Central memory CD8-positive, alpha-beta T cell (primary cell): ENCODE results near the gene SYNM.
"Not testable (repeated sequence)": the region's sequence is repeated elsewhere in the genome, so short reads cannot be mapped to it uniquely, and the experiment has no call there.

Experiments
- ATAC-seq: fragments of 150-1000 bp; cut with Tn5 transposase; replicated peaks from 2 replicates; pipeline ENCODE4 v1.10.0; 2022; ENCODE audit warnings: mild to moderate bottlenecking, moderate FRiP score, moderate number of reproducible peaks; ENCODE audit not compliant: poor library complexity, severe bottlenecking; ENCODE audit errors: extremely low read depth
- DNase-seq, 2 donors: peaks; one replicate each; pipeline ENCODE4 v3.0.0; 2021; ENCODE audit warnings: low spot score in 2 of 2
- H3K27ac Mint-ChIP-seq: one replicate; pipeline ENCODE4 v1.8.0; 2022; ENCODE audit warnings: low read depth, mild to moderate bottlenecking, moderate library complexity, mixed read lengths
- H3K27me3 Mint-ChIP-seq: one replicate; pipeline ENCODE4 v1.8.0; 2022; ENCODE audit warnings: mixed read lengths
- H3K36me3 Mint-ChIP-seq: one replicate; pipeline ENCODE4 v1.8.0; 2022; ENCODE audit warnings: mild to moderate bottlenecking, moderate library complexity, mixed read lengths; ENCODE audit not compliant: insufficient read depth
- H3K4me1 Mint-ChIP-seq: one replicate; pipeline ENCODE4 v1.8.0; 2022; ENCODE audit warnings: mixed read lengths
- H3K4me3 Mint-ChIP-seq: one replicate; pipeline ENCODE4 v1.8.0; 2022; ENCODE audit warnings: mild to moderate bottlenecking, moderate library complexity, mixed read lengths
- H3K9me3 Mint-ChIP-seq: one replicate; pipeline ENCODE4 v1.8.0; 2022; ENCODE audit warnings: mixed read lengths

SYNM gene

DNA sequence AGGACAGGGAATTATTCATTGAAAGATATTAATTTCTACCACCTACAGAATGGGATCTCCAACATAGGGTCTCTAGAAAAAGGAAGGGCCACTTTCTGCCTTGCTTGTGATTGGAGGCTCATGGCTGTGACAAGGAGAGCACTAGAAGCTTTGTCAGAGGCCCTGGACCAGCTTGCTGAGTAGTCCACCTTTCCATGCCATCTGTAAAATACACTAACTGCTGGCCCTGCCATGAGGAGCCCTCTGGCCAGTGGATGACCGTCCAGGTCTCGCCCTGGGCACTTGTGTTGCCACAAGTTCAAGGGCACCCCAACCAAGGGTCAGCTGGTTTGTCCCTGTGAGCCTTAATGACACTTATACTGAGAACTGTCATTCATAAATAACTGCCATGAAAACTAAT, 1.6 kb upstream of the SYNM start:
- Mint-ChIP-seq H3K36me3 (peaks cover 12% of the 10 kb centered on the region), H3K27me3 (peaks cover 61% of the 10 kb centered on the region), H3K9me3 (no peaks in the 10 kb centered on the region), H3K4me1 (peaks cover 9% of the 10 kb centered on the region), H3K4me3 (no peak overlapping the region), H3K27ac (no peak overlapping the region)
- DNase-seq (no peak), ATAC-seq (no peak)

DNA sequence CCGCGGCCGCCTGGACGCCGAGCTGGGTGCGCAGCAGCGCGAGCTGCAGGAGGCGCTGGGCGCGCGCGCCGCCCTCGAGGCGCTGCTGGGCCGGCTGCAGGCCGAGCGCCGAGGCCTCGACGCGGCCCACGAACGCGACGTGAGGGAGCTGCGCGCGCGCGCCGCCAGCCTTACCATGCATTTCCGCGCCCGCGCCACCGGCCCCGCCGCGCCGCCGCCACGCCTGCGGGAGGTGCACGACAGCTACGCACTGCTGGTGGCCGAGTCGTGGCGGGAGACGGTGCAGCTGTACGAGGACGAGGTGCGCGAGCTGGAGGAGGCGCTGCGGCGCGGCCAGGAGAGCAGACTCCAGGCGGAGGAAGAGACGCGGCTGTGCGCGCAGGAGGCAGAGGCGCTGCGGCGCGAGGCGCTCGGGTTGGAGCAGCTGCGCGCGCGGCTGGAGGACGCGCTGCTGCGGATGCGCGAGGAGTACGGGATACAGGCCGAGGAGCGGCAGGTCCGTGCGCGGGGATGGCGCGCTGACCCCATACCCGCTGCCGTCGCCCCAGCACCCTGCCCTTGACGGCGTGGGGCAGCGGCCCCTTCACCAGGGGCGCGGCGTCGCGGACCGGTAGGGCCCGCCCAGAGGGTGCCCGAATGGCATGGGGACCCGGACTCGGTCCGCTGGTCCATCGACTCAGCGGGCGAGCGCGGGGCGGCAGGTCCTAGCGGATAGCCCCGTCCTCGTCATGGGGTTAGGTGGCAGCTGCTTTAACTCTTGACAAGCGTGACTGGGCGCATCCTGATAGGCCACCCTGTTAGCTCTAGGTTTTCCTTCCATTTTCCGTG, 848 bp downstream of the SYNM start:
- DNase-seq = peak; percentile 19 to 31
- Mint-ChIP-seq H3K27me3 (peaks cover 36% of the 10 kb centered on the region), H3K36me3 (peaks cover 16% of the 10 kb centered on the region), H3K4me1 (peaks cover 10% of the 10 kb centered on the region), H3K9me3 (no peaks in the 10 kb centered on the region), H3K4me3 (peak overlapping the region; percentile 77), H3K27ac (peak overlapping the region; percentile 89)
- peak; percentile 42 for ATAC-seq

DNA sequence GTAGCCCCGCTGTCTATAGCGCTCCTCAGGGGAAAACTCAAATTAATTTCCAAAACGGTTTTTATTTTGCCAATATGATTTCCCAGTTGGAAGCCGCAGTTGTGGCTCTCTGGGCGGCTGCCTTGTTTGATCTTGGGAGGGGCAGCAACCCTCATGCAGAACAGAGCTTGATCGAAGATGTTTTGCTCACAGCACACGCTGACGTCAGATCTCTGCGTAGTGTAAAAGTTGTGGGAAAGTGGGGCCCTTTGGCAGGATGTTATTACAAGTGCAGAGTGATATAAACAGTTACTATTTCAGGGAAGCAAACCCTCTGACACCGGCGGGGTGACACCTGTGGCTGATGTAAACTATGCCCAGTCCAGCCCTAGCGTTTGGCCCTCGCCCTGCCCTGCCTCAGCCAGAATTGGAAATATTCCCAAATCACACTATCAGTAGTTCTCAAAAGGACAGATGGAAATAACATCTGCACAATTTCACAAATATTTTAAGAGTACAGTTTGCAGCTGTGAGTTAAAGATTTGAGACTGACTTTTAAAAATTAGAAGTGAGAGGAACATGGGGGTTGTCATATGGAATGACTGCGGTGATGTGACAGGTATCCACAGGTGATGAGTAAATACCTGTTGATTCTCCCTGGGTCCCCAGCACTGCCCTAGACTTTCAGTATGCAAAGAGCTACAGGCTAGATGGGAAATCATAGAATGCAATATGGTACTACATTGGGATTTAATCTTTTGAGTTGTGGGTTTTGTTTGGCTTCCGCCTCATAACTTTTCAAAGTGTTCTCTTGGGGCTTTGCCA, 1.7 kb downstream of the SYNM start:
- ATAC-seq (peak; percentile 73), DNase-seq (peak; percentile 24 to 45)
- H3K4me1 Mint-ChIP-seq = peaks cover 16% of the 10 kb centered on the region
- H3K9me3 Mint-ChIP-seq = no peaks in the 10 kb centered on the region
- H3K27me3 Mint-ChIP-seq = peaks cover 33% of the 10 kb centered on the region
- peak overlapping the region; percentile 89 for H3K27ac Mint-ChIP-seq
- peak overlapping the region; percentile 77 for H3K4me3 Mint-ChIP-seq
- H3K36me3 Mint-ChIP-seq = peaks cover 16% of the 10 kb centered on the region

DNA sequence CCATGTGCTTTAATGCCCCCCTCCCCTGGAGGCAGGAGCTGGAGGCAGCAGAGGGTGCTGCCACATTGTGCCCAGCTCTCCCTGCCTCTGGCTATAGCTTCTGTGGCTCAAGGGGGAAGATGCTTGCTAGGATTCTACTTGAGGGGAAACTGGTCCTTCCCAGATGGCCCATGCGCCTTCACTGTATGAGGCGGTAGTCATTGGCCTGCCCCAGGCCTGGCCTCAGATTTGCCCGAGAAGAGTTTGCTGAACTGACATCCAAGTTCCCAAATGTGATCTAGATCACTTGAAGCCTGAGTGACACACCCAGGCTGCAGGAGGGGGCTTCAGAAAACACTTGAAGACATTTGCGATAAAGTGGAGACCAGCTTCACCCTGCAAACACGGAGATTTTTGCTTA, 4.1 kb downstream of the SYNM start:
- peaks cover 12% of the 10 kb centered on the region for H3K27me3 Mint-ChIP-seq
- H3K27ac Mint-ChIP-seq = no peak overlapping the region

DNA sequence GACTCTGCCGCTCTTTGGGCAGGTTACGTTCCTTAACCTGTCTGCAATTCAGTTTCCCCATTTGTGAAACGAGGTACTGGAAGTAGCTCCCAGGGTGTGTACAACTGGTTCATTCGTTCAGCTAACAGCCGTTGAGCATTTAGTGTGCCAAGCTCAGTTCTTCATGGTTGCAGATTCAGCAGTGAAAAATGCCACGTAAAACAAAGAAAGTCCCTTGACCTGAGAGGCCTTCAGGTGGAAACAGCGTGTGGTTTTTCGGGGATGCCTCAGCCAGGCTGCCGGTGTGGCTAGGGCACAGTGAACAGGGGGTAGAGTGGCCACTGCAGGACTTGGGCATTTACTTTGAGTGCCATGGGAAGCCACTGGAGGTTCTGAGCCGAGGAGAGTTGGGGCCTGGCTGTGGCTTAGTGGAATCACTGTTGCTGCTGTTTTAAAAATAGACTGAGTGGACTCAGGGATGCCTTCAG, 4.7 kb downstream of the SYNM start:
- Mint-ChIP-seq H3K4me1 (peaks cover 16% of the 10 kb centered on the region), H3K27ac (no peak overlapping the region), H3K4me3 (no peak overlapping the region), H3K36me3 (peaks cover 18% of the 10 kb centered on the region), H3K9me3 (no peaks in the 10 kb centered on the region), H3K27me3 (peaks cover 11% of the 10 kb centered on the region)
- ATAC-seq = no peak
- no peak for DNase-seq

More for the DNA sequence above, 4.1 kb downstream of the SYNM start:
- DNase-seq = no peak
- peaks cover 16% of the 10 kb centered on the region for H3K4me1 Mint-ChIP-seq
- no peak for ATAC-seq
- peaks cover 18% of the 10 kb centered on the region for H3K36me3 Mint-ChIP-seq
- H3K4me3 Mint-ChIP-seq = no peak overlapping the region
- no peaks in the 10 kb centered on the region for H3K9me3 Mint-ChIP-seq

DNA sequence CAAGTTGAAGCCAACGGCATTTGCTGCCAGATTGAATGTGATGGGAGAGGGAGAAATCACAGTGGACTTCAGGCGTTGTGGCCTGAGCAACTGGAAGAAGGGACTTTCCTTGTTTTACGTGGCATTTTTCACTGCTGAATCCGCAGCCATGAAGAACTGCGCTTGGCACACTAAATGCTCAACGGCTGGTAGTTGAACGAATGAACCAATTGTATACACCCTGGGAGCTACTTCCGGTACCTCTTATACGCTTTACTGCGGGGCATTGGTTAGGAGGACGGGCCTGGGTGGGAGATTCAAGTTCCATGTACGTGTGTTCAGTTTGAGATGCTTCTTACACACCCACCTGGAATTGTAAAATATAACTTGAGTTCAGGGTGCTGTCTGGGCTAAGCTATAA, 5.2 kb downstream of the SYNM start:
- Mint-ChIP-seq H3K9me3 (no peaks in the 10 kb centered on the region), H3K4me3 (no peak overlapping the region), H3K27me3 (peaks cover 11% of the 10 kb centered on the region), H3K27ac (no peak overlapping the region), H3K4me1 (peaks cover 16% of the 10 kb centered on the region), H3K36me3 (peaks cover 18% of the 10 kb centered on the region)
- ATAC-seq (no peak), DNase-seq (no peak)

DNA sequence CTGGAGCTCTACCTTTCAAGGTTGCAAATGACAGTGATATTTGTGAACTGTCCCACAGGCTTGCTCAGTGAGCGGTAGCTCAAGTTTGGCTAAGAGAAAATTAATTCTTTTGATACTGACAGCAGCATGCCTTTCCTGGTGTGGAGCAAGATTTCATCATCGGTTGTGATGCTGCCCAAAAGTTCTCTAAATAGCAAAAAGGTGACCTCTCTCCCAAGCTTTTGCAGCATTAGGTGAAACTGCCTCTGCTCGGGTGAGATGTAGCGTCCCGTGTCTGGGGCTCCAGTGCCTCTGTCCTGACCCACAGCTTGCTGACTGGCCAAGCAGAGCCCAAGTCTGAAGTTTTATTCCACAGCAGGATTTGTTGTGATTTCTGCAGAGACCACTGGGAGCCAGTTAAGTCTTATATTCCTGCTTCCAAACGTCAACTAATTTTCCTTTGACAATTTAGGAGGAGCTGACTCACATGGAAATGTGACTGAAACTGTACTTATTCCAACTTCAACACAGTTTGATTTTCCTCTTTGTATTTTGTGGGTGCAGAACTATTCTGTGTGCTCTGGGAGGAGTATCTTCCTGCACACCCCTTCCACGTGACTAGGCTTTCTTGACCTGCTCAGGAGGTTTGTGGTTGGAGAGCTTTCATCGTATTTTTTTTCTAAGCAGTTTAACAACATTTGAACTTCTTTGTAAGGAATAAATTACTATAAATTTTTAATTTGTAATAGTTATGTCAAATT, 5.9 kb downstream of the SYNM start:
- Mint-ChIP-seq H3K27me3 (peaks cover 11% of the 10 kb centered on the region), H3K9me3 (no peaks in the 10 kb centered on the region), H3K36me3 (peaks cover 16% of the 10 kb centered on the region), H3K27ac (no peak overlapping the region), H3K4me1 (peaks cover 16% of the 10 kb centered on the region), H3K4me3 (no peak overlapping the region)
- ATAC-seq (no peak), DNase-seq (no peak)

DNA sequence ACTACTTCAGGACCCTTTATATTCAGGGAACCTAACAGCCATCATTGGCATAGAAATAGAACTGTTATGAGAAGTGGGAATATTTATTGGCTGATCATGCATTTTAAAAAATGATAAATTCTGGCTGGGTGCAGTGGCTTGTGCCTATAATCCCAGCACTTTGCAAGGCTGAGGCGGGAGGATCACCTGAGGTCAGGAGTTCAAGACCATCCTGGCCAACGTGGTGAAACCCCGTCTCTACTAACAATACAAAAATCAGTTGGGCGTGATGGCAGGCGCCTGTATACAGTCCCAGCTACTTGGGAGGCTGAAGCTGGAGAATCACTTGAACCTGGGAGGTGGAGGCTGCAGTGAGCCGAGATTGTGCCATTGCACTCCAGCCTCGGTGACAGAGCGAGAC, 6.8 kb downstream of the SYNM start:
- not testable (repeated sequence) for DNase-seq, ATAC-seq, H3K27me3 Mint-ChIP-seq, H3K9me3 Mint-ChIP-seq, H3K4me3 Mint-ChIP-seq, H3K27ac Mint-ChIP-seq
- H3K4me1 Mint-ChIP-seq = peaks cover 11% of the 10 kb centered on the region
- peaks cover 10% of the 10 kb centered on the region for H3K36me3 Mint-ChIP-seq

DNA sequence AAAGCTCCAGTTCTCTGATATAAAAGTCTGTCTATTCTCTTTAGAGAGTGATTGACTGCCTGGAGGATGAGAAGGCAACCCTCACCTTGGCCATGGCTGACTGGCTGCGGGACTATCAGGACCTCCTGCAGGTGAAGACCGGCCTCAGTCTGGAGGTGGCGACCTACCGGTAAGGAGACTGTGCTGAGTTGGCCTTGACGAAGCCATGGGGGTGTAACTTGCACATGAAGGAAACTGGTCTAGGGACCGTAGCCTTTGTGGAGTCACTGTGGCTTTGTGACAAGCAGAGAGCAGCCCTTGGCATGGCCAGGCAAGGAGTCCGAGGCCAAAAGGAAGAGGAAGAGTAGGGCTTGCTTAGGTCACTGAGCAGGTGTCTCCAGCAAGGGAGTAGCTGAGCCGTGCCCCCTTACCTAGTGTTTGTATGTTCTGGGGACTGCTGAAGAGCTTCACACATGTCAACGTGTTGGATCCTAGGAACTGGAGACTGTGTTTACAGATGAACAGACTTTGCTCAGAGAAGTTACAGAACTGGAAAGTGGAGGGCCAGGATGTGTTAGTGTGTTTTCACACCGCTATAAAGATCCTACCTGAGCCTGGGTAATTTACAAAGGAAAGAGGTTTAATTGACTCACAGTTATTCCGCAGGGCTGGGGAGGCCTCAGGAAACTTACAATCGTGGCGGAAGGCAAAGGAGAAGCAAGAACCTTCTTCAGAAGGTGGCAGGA, 8.8 kb downstream of the SYNM start:
- peaks cover 7% of the 10 kb centered on the region for H3K4me1 Mint-ChIP-seq
- DNase-seq = no peak
- no peak overlapping the region for H3K4me3 Mint-ChIP-seq
- no peak for ATAC-seq
- H3K36me3 Mint-ChIP-seq = peaks cover 6% of the 10 kb centered on the region
- no peaks in the 10 kb centered on the region for H3K9me3 Mint-ChIP-seq
- H3K27me3 Mint-ChIP-seq = no peaks in the 10 kb centered on the region
- no peak overlapping the region for H3K27ac Mint-ChIP-seq

DNA sequence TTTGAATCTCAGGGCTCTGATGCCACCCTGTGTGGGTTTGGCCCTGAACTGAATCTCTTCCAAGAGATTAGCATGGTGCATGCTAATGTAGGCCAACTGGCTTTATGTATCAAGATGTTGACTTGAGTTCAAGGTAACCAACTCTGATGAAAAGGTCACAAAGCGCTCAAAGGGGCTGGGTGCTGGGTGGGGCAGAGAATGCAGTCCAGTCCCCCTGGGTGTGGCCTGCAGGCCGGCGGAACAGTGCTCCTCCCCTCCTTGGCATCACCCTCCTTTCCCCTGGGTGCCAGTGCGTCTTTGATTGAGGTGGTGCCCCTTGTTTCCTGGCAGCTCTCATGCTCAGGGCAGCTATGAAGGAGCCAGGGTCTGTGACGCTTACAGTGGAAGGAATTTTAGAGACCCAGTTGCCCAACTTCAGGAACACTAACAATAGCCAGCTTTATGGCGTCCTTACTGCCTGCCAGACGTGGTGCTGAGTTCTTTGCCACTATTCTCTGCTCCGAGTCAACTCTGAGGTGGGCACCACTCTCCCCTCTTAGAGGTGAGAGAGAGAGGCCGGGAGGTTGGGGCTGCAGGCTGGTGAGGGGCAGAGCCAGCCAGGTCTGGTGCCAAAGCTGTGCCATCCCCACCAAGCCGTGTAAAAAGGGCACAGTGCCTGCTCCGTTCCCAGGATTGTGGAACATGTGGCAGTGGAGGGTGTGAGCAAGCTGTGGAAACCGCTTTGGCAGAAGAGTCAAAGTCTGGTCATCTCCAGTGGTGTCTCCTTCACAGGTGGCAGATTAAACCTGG, 9.8 kb downstream of the SYNM start:
- H3K4me3 Mint-ChIP-seq = no peak overlapping the region
- no peak overlapping the region for H3K27ac Mint-ChIP-seq
- H3K36me3 Mint-ChIP-seq = peaks cover 4% of the 10 kb centered on the region
- H3K4me1 Mint-ChIP-seq = peaks cover 7% of the 10 kb centered on the region
- DNase-seq = no peak
- ATAC-seq = no peak
- no peaks in the 10 kb centered on the region for H3K9me3 Mint-ChIP-seq
- H3K27me3 Mint-ChIP-seq = peaks cover 1% of the 10 kb centered on the region

DNA sequence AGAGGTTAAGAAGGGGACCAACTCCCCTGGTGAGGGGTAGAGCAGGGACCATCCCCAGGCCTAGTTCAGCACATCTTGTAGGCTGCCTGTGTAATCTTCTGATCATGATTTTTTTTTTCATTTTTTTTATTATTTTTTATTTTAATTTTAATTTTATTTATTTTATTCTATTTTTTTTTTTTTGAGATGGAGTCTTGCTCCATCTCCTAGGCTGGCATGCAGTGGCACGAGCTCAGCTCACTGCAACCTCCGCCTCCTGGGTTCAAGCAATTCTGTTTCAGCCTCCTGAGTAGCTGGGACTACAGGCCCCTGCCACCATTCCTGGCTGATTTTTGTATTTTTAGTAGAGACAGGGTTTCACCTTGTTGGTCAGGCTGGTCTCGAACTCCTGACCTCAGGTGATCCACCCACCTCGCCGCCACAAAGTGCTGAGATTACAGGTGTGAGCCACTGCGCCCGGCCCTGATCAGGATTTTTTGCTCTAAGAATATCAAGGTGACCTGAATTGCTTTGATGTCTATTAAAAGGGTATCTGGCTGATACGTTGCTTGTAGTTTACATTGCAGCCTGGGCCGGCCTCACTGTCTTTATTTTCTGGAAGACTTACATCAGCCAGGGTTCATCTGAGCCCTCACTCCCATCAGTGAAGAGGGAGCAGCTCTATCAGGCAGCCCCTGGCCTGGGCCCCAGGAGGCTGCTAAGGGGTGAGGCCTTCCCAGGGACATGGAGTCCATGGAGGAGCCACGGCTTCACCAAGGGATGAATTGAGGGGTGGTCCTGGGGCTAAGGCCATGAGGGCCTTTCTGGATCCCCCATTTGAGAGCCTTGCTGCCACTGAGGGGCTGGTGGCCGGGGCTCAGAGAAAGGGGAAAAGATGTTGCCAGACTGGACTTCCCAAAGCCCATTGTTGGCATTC, 10.7 kb downstream of the SYNM start:
- H3K27ac Mint-ChIP-seq = no peak overlapping the region
- H3K4me3 Mint-ChIP-seq = no peak overlapping the region
- DNase-seq (no peak), ATAC-seq (no peak)
- H3K9me3 Mint-ChIP-seq = no peaks in the 10 kb centered on the region
- H3K36me3 Mint-ChIP-seq = peaks cover 4% of the 10 kb centered on the region
- H3K4me1 Mint-ChIP-seq = peaks cover 7% of the 10 kb centered on the region
- H3K27me3 Mint-ChIP-seq = peaks cover 9% of the 10 kb centered on the region
